Stimulated activated naive CD8-positive, alpha-beta T cell treated with anti-CD3 and anti-CD28 coated beads, Interleukin-15, Interleukin-2, amounts not matched to agents 100 U/mL and 50 U/mL, for 24 hours (primary cell): Measurements from ENCODE around the gene NELL1.

Experiments used
- ATAC-seq: fragments of 150-1000 bp; cut with Tn5 transposase; one replicate; pipeline ENCODE4 v1.10.0; 2021
- DNase-seq: peaks from one replicate; pipeline ENCODE4 v3.0.0; 2021

The NELL1 gene

DNA sequence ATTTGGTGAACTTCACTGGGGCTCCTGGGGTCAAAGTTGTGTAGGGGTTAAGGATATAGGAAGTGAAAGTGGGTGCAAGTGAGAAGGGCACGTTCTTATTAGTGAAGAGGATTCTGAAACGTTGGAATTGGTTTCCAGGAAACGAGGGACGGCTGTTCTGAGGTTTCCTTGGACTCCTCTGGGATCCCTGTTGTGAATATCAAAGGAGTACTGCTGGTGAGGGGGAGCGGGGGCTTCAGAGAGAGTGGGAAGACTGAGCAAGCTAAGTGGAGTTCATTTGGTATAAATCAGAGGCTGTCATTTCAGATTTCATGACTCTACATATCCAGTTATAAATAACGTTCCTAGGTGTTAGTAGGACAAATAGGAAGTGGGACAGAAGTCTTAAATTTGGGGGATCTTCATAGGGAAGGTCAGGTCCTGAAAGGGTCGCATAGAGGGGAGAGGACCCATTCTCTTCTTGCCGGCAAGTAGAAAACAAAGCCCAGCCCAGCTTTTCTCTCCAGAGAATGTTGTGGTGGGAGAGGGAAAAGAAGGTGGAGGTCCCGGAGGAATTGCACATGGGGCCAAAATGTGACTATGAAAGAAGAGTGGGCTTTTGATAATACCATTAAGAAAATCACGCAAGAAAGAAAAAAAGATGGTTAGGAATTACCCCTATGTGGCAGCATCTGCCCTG, 1.1 kb upstream of the NELL1 start:
- DNase-seq, result no peak
- no peak for ATAC-seq

- ATAC-seq, result no peak
- no peak for DNase-seq
Observed at GRCh38 chr11:20669820-20670684, 666 bp downstream of the NELL1 start.

GRCh38 chr11:20670932-20671403, 1.6 kb downstream of the NELL1 start:
- no peak for ATAC-seq
- DNase-seq, result no peak

DNA sequence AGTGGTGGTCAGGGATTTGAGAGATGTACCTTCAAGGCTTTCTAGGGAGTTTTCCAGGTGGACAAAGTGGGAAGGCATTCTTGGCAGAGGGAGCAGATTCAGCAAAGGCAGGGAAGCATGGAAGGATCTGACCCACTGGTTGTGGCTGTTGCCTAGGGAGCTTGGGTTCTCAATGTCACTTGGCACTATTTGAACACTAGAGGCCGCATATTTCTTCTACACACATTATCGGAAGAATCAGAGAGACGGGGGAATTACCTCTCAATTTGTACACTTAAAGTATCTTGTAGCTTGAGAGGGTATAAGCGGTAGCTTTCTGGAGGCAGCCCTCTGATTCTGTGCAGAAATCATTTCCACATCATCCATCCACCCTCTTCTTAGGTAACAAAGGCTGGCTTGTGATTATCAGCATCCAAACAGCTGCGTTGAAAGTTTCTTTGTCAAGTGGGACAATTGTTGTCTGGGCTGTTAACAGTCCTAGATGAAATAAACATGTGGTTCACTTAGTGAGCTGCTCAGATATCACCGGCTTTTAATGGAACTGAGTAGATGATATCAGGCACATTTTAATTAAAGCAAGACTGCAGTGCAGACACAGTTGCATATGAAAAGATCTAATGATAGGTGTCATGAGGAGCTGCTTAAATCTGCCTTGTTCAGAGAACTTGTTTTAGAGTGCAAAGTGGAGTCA, 2.6 kb downstream of the NELL1 start:
- DNase-seq, result no peak

GRCh38 chr11:20672575-20672974, 3.2 kb downstream of the NELL1 start:
- ATAC-seq, result no peak
- no peak for DNase-seq

More for the DNA sequence above, 2.6 kb downstream of the NELL1 start:
- ATAC-seq, result no peak

GRCh38 chr11:20676658-20677057, 7.3 kb downstream of the NELL1 start:
- DNase-seq (no peak), ATAC-seq (no peak)

DNA sequence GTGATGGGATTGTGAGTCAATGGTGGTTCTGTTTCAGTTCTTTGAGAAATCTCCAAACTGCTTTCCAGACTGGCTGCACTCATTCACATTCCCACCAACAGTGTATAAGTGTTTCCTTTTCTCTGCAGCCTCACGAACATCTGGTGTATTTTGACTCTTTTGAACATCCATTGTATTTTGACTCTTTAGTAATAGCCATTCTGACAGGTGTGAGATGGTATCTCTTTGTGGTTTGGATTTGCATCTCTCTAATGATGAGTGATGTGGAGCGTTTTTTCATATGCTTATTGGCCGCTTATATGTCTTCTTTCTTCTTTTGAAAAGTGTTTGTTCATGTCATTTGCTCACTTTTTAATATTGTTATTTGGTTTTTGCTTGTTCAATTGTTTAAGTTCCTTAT, 19.4 kb downstream of the NELL1 start:
- DNase-seq, result no peak
- no peak for ATAC-seq

DNA sequence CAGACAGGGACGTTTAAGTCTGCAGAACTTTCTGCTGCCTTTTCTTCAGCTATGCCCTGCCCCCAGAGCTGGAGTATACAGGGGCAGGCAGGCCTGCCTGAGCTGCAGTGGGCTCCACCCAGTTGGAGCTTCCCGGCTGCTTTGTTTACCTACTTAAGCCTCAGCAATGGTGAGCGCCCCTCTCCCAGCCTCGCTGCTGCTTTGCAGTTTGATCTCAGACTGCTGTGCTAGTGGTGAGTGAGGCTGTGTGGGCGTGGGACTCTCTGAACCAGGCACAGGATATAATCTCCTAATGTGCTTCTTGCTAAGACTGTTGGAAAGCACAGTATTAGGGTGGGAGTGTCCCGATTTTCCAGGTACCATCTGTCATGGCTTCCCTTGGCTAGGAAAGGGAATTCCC, 38.5 kb downstream of the NELL1 start:
- DNase-seq (no peak), ATAC-seq (no peak)

- ATAC-seq (no peak), DNase-seq (no peak)
Observed at GRCh38 chr11:20712912-20713311, 43.5 kb downstream of the NELL1 start.

- ATAC-seq (no peak), DNase-seq (no peak)
Observed at GRCh38 chr11:20715464-20715863, 46.1 kb downstream of the NELL1 start.

DNA sequence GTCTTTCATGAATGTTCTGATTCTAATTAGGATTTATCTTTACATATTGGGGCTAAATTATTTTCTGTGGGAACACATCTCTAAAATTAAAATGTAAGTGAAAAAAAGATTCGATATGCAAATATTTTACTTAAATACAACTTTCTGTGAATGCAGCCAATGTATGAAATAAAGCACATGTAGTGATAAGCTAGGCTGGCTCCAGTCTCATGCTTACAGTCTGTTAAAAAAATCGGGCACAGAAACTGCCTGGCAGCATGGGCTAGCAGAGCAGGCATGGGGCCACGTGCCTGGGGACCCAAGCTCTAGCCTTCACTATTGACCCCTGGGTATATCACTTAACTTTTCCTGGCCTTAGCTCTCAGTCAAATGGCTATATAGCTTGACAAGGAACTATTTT, 46.5 kb downstream of the NELL1 start:
- ATAC-seq (no peak), DNase-seq (no peak)

DNA sequence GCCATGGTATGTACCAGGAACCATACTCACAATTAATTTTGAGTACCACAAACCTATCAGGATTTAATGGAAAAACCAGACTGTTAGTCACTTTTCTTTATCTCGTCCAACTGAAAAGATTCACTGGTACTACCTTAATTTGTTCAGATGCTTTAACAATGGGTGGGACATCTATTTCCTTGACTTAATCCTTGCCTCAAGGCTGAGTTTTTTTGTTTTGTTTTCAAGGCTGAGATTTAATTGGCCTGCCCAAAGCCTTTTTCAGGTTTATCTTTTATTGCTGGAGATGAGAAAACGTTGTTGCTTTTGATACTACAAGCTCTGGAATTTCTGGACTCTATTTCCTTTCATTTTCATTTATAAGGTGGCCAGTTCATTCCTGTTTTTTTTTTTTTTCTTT, 50.4 kb downstream of the NELL1 start:
- ATAC-seq (no peak), DNase-seq (no peak)

DNA sequence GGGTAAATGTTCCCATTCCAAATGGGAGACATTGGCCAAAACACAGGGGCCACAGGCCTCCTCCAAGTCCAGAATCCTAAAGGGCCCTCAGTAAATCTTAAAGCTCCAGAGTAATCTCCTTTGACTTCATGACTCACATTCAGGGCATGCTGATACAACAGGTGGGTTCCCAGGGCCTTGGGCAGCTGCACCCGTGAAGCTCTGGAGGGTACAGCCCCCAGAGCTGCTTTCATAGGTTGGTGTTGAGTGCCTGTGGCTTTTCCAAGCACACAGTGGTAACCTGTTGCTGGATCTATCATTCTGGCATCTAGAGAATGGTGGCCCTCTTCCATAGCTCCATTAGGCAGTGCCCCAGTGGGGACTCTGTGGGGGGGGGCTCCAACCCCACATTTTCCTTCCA, 54.0 kb downstream of the NELL1 start:
- no peak for ATAC-seq

GRCh38 chr11:20729597-20730105, 60.3 kb downstream of the NELL1 start:
- DNase-seq (no peak), ATAC-seq (no peak)

More for the DNA sequence above, 54.0 kb downstream of the NELL1 start:
- no peak for DNase-seq

GRCh38 chr11:20731676-20732215, 62.4 kb downstream of the NELL1 start:
- no peak for ATAC-seq
- DNase-seq, result no peak

GRCh38 chr11:20739107-20739506, 69.7 kb downstream of the NELL1 start:
- DNase-seq, result no peak
- ATAC-seq, result no peak

DNA sequence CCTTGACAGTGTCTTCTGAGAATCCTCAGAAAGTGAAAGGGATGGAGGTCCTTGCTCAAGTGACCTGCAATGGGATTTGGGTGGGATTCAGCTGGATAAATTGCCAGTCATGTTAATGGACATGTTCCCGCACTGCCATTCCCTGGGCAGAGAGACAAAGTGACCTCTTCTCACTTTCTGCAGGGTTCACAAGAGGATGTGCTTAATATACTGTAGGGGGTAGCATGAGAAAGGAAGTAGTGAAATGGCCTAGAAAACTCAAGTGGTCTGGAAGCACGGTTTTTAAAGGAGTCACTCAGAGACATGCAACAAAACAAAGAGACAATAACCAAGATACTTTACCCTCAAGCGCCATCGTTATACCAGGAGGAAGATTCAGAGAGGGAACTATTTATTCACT, 70.2 kb downstream of the NELL1 start:
- DNase-seq (no peak), ATAC-seq (no peak)

DNA sequence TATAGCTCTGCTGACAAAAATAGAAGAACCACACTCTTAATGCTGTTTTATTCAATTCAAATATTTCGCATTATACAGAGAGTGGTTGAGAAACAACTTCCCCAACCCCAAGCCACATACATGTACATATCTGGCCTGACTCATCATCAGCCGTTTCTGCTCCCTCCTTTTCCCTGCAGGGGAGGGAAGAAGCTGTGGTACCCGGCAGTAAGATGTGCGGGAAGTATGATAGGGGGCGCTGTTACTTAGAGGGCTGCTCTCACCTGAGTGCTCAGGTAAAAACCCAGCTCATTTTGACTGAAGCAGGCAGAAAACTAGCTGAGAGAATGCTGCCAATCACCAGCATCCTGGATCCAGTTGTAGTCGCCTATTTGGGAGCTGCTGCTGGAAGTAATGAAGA, 85.5 kb downstream of the NELL1 start:
- no peak for DNase-seq
- ATAC-seq, result no peak

- DNase-seq (no peak), ATAC-seq (no peak)
Observed at GRCh38 chr11:20759541-20759940, 90.2 kb downstream of the NELL1 start.

- ATAC-seq (no peak), DNase-seq (no peak)
Observed at GRCh38 chr11:20760811-20761210, 91.4 kb downstream of the NELL1 start.

- DNase-seq, result no peak
- no peak for ATAC-seq
Observed at GRCh38 chr11:20762116-20762844, 92.9 kb downstream of the NELL1 start.

- ATAC-seq (no peak), DNase-seq (no peak)
Observed at GRCh38 chr11:20762980-20763379, 93.6 kb downstream of the NELL1 start.
